GM21529 (cell line): ENCODE measurements around the gene SAMD8.
"Not testable (repeated sequence)": the region's sequence is repeated elsewhere in the genome, so short reads cannot be mapped to it uniquely, and the experiment has no call there.

Source experiments
- ATAC-seq: cut with Tn5 transposase; IDR thresholded peaks from one replicate; pipeline ENCODE4 v1.9.1; 2021; ENCODE audit not compliant: unreplicated experiment

The SAMD8 gene

DNA sequence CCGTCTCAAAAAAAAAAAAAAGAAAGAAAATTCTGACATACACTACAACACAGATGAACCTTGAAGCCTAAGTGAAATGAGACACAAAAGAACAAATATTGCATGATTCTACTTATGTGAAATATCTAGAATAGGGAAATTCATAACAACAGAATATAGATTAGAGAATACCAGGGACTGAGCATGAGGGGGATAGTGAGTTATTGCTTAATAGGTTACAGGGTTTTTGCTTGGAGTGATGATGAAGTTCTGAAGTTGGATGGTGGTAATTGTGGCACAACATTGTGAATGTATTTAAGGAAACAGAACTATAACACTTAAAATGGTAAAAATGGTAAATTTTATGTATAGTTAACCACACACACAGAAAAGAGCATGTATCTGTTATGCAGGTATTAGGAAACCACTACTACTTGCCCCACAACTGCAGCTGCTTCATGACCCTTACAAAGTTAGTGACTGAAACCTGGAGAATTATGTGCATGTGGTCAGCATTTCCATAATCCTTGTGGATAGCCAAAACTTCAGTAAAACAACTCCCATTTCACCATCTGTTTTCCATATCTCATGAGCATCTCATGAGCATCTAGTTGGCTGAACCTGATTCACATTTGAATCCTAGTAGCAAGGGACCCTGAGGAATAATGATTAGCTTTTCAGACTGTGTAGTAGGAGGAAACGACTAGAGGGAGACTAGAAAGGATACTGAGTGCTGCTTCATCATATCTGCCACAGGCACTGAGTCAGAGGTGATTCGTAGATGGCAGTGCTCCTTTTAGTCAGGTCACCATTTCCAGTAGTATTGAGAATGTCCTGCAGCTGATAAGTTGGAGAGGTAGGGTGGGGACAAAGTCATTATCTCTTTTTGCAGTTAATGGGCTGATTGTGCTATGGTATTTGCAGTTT is 26.3 kb downstream of the SAMD8 start:
- ATAC-seq: peak; percentile 65

DNA sequence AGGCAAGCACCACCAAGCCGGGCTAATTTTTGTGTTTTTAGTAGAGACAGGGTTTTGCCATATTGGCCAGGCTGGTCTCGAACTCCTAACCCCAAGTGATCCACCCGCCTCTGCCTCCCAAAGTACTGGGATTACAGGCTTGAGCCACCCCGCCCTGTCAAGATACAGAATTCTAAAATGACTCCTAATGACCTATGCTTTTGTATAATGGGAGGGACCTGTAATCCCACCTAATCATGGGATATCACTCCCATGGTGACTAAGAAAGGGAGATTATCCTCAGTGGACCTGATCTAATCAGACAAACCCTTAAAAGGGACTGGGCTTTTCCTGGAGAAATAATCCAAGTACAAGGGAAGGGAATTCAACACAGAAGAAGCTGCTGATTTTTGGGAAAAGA is 28.8 kb downstream of the SAMD8 start:
- no peak for ATAC-seq

DNA sequence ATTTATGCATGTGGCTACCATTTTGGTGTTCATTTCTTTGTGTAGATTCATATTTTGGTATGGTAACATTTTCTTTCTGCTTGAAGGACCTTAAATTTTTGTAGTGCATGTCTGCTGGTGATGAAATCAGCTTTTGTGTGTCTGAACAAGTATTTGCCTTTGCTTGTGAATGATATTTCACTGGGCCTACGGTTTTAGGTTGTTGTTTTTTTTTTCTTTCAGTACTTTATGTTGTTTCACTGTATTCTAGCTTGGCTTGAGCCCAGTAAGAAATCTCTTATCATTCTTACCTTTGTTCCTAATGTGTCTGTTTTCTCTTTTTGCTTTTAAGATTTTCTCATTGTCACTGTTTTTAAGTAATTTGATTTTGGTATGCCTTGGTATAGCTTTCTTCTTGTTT is 31.9 kb downstream of the SAMD8 start:
- no peak for ATAC-seq

GRCh38 chr10:75145590-75145989 is 34.1 kb downstream of the SAMD8 start:
- ATAC-seq: no peak

- no peak for ATAC-seq
Measured at GRCh38 chr10:75146780-75147179, 35.3 kb downstream of the SAMD8 start.

DNA sequence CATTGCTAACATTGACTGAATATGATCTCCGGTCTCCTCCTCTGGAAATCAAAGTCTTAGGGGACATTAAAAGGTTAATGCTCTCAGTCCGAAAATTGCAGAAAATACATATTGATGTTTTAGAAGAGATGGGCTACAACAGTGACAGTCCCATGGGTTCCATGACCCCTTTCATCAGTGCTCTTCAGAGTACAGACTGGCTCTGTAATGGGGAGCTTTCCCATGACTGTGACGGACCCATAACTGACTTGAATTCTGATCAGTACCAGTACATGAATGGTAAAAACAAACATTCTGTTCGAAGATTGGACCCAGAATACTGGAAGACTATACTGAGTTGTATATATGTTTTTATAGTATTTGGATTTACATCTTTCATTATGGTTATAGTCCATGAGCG is 39.2 kb downstream of the SAMD8 start:
- ATAC-seq: no peak

- ATAC-seq: no peak
Measured at GRCh38 chr10:75159519-75159918, 48.1 kb downstream of the SAMD8 start.

DNA sequence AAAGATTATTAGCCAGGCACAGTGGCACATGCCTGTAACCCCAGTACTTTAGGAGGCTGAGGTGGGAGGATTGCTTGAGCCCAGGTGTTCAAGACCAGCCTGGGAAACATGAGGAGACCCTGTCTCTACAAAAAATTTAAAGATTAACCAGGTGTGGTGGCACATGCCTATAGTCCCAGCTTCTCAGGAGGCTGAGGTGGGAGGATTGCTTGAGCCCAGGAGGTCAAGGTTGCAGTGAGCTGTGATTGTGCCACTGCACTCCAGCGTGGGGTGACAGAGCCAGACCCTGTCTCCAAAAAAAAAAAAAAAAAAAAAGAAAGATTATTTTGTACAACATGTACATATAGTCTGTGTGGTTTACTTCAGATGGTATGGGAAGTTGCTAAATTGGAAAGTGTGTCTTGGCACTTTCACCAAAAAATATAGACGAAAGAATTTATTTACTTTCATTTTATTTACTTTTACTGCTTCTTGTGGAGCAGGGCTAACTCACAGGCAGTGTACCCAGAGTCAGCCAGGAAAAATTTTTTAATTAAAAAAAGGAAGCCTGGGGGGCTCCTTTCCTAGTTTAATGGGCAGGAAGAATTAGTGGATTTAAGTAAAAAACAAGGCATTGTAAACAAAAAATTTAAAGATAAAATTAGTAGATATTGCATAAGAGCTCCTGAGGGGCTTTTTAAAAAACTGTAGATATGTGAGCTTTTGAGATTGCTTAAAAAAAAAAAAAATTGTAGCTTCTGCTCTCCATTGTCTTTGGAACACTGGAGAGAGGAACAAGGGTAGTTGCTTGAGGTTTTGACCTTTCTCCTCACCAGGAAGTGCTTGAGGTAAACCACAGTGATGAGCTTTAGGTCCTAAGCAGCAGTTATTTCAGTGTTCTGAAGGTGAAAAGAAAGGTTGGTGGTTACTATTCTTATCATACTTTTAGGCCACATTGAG is 54.5 kb downstream of the SAMD8 start:
- ATAC-seq: peak; percentile 95

- ATAC-seq: peak; percentile 22
Measured at GRCh38 chr10:75166623-75166972, 55.1 kb downstream of the SAMD8 start.

- no peak for ATAC-seq
Measured at GRCh38 chr10:75168275-75168674, 56.8 kb downstream of the SAMD8 start.

GRCh38 chr10:75170215-75170614 is 58.8 kb downstream of the SAMD8 start:
- no peak for ATAC-seq

DNA sequence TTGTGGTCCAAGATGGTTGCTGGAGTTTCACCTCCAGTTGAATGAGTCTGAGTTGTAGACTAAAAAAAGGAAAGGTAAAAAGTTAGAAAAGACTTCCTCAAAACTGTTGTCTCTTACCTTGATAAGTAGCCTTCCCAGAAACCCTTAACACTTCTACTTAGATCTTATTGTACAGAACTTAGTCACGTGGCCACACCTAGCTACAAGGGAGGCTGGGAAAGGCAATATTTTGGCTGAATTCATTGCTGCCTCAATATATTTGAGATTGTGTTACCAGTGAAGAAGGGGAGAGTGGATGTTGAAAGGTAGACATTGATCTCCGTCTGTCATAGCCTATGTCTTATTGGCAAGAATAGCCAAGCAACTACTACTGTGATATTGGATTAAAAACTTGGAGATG is 63.6 kb downstream of the SAMD8 start:
- no peak for ATAC-seq

GRCh38 chr10:75176046-75176445 is 64.6 kb downstream of the SAMD8 start:
- no peak for ATAC-seq

DNA sequence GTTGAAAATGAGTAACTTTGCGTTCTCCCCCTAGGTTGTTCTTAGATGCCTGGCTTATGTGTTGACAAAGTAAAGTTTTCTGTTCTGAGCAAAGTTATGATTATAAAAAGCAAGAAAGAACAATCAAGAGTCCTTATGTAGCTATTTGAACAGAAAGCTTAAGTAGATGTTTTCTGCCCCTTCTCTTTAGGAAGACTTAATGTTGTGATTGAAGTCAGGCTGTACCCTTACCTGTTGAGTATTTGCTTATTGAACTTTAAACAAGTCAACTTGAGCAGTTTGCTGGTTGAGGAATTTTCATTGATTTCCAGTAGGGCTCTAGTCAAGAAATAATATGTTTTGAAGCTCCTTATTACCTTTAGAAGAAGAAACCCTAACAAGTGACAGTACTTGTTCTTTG is 65.3 kb downstream of the SAMD8 start:
- no peak for ATAC-seq

DNA sequence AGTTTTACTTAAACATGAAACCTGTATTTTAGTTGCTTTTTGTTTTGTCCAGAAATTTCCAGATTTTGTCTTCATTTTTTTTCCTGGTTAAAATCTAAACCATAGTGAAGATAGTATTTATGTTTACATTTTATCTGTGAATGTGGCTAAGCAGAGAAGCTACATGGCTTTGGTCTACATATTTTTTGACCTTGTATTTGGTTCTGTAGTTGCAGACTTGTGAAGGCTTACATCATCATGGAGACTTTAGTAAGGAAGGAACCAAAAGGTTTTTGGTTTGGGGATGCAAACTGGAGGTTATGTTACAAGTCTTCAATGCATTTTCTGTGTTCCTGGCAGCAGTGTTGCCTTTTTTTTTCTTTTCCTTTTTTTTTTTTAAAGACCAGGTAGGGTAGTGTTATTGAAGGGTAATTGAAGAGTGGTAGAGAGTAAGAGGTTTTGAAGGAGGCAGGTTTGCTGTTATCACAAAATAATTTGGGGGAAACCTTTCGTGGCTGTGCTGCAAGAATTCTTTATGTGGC is 68.3 kb downstream of the SAMD8 start:
- ATAC-seq: no peak

DNA sequence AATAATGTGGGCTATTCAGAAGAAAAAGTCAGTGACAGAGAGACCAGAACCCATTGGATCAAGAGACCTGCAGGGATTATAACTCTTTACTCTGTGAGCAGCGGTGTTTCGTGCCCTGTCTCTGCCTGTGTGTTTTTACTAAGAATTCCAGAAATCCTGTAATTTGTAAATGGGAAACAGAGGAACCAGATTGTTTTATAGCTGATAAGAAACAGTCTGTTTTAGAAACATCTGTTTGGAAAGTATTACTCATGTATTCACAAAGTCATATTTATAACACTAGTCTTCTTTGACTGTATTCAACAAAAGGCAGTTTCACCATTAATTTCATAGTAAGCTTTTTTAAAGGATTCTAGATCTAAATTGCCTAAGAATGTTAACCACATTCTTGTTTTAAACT is 69.1 kb downstream of the SAMD8 start:
- no peak for ATAC-seq

- no peak for ATAC-seq
Measured at GRCh38 chr10:75181073-75181472, 69.6 kb downstream of the SAMD8 start.

- ATAC-seq: no peak
Measured at GRCh38 chr10:75186310-75186709, 74.9 kb downstream of the SAMD8 start.

DNA sequence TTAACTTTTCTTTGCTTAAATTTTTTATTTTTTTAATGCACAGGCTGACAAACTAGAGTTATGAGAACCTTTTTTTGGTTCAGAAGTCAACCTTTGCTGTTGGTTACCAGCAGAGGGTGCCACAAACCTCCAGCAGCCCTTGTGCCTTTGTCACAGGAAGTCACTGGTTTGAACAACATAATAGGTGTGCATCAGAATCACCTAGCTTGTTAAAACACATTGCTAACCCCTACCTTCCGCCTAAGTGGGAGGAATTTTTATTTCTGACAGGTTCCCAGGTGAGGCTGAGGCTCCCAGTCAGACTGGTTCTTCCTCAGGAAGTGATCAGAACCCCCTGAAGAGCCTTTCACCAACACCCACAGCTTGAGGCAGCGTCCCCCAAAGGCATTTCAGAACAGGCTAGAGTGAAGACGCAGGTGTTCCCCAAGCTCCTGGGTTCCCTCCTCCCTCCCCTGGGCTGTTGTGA is 76.5 kb downstream of the SAMD8 start:
- ATAC-seq: no peak

DNA sequence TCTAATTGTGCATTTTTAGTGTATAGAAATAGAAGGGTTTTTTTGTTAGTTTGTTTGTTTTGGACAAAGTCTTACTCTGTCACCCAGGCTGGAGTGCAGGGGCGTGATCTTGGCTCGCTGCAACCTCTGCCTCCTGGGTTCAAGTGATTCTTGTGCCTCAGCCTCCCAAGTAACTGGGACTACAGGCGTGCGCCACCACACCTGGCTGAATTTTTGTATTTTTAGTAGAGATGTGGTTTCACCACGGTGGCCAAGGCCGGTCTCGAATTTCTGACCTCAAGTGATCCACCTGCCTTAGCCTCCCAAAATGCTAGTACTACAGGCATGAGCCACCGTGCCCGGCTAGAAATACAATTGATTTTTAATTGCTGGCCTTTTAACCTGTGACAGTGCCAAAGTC is 77.1 kb downstream of the SAMD8 start:
- not testable (repeated sequence) for ATAC-seq

DNA sequence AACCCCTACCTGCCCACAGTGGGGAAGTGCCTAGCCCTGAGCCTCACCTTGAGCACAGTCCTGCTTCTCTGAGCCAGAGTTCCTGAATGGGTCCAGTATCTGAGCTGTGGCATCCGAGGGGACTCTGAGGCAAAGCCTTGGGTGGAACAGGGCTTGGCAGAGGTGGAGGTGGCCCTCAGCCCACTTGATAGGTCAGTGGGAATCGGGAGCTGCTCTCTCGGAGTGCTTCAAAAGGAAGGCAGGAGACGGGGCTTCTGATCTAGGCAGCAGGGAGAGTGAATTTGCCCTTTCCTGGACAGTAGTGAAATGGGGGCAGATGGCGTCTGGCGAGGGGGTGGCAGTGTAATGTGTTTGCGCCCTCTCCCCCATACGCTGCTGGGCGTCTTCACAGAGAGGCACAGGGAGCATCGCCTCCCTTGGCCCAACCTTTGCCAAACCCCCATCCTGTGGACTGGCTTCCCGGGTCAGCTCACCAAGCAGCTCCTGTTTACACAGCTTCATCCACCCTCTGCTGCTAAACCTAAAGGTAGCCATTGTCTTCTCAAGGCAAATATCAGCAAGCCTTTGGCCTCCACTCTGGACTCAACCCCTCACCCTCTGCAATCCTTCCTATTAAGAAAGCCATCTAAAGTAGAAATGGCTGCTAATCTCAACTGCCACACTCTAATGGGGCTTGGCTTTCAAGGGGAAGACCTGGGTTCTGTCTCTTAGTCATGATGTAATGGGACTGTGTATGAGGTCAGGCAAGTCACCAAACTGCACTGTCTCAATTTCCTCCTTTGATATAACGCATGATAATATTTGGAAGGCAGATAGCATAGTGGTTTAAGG is 78.0 kb downstream of the SAMD8 start:
- no peak for ATAC-seq
